Activated naive CD8-positive, alpha-beta T cell treated with anti-CD3 and anti-CD28 coated beads, Interleukin-2, amount 10 ng/mL, durations not matched to agents 7 days and 5 days (primary cell): ENCODE measurements around the gene SLC9A9. TPM values are rescaled to one million over a fixed set of nuclear protein-coding genes. Genes with fewer than 3 reads are reported as not detected.

Experiments used
- ATAC-seq: fragments of 150-1000 bp; cut with Tn5 transposase; one replicate; pipeline ENCODE4 v1.10.0; 2021; ENCODE audit warnings: low read depth, moderate library complexity
- POLR2A ChIA-PET: fragments of 350-600 bp; sonication (Branson Sonifier 250); formaldehyde crosslinking; loops from one replicate; lab custom pipeline; 2021; ENCODE audit warnings: antibody characterized with exemption; lab: Charles Lee
- DNase-seq: peaks from one replicate; pipeline ENCODE4 v3.0.0; 2021
- H3K27ac Mint-ChIP-seq: one replicate; pipeline ENCODE4 v1.8.0; 2022; ENCODE audit warnings: mild to moderate bottlenecking, mixed read lengths
- H3K27me3 Mint-ChIP-seq: one replicate; pipeline ENCODE4 v1.8.0; 2022; ENCODE audit warnings: mild to moderate bottlenecking, moderate library complexity, mixed read lengths
- H3K36me3 Mint-ChIP-seq: one replicate; pipeline ENCODE4 v1.8.0; 2021; ENCODE audit warnings: mild to moderate bottlenecking, mixed read lengths
- H3K4me1 Mint-ChIP-seq: one replicate; pipeline ENCODE4 v1.8.0; 2021; ENCODE audit warnings: mixed read lengths
- H3K4me3 Mint-ChIP-seq: one replicate; pipeline ENCODE4 v1.8.0; 2022; ENCODE audit warnings: mild to moderate bottlenecking, moderate library complexity, mixed read lengths
- H3K9me3 Mint-ChIP-seq: one replicate; pipeline ENCODE4 v1.8.0; 2021; ENCODE audit warnings: mixed read lengths
- total RNA-seq, 2 experiments: library from RNA; stranded (reverse); gene quantifications; one replicate each; pipeline ENCODE4 v1.2.3, GENCODE V29; 2021

Gene SLC9A9
- total RNA-seq, 2 experiments from 2014 or later = 9.9 to 13.2 TPM

- POLR2A ChIA-PET = no interaction called here
- Mint-ChIP-seq H3K4me3 (no peak overlapping the region), H3K27ac (no peak overlapping the region), H3K36me3 (no peaks in the 10 kb centered on the region), H3K9me3 (no peaks in the 10 kb centered on the region), H3K4me1 (no peaks in the 10 kb centered on the region), H3K27me3 (no peaks in the 10 kb centered on the region)
- ATAC-seq (no peak), DNase-seq (no peak)
Observed at GRCh38 chr3:143506190-143506589, 342.1 kb downstream of the SLC9A9 start.

DNA sequence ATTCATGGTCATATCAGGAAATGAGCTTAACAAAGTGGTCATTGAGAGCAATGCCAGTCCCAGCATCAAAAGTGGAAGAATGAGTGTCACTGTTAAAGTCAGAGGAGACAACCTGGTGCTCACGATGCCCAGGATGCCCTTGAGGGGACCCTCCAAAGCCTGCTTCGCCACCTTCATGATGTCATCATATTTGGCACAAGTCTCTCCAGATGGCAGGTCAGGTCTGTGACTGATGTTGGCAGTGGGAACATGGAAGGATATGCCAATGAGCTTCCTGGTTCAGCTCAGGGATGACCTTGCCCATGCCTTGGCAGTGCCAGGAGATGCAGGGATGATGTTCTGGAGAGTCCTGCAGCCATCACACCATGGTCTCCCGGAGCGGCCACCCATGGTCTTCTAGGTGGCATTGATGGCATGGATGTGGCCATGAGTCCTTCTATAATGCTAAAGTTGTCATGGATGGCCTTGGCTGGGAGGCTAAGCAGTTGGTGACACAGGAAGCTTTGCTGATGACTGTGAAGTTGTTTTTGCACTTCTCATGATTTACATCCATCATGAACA is 344.9 kb downstream of the SLC9A9 start:
- H3K4me3 Mint-ChIP-seq = no peak overlapping the region
- no peaks in the 10 kb centered on the region for H3K9me3 Mint-ChIP-seq
- H3K36me3 Mint-ChIP-seq = no peaks in the 10 kb centered on the region
- POLR2A ChIA-PET = no interaction called here
- H3K27ac Mint-ChIP-seq = no peak overlapping the region
- DNase-seq = no peak
- H3K27me3 Mint-ChIP-seq = no peaks in the 10 kb centered on the region
- ATAC-seq = no peak
- H3K4me1 Mint-ChIP-seq = no peaks in the 10 kb centered on the region

- Mint-ChIP-seq H3K4me1 (no peaks in the 10 kb centered on the region), H3K27me3 (no peaks in the 10 kb centered on the region), H3K4me3 (no peak overlapping the region), H3K27ac (no peak overlapping the region), H3K36me3 (peaks cover under 1% of the 10 kb centered on the region), H3K9me3 (no peaks in the 10 kb centered on the region)
- POLR2A ChIA-PET = no interaction called here
- DNase-seq (no peak), ATAC-seq (no peak)
Observed at GRCh38 chr3:143502081-143502480, 346.2 kb downstream of the SLC9A9 start.

- peaks cover 2% of the 10 kb centered on the region for H3K36me3 Mint-ChIP-seq
- H3K4me1 Mint-ChIP-seq = no peaks in the 10 kb centered on the region
- POLR2A ChIA-PET = no interaction called here
- H3K9me3 Mint-ChIP-seq = peaks cover 2% of the 10 kb centered on the region
- no peak for DNase-seq
- no peak for ATAC-seq
- no peaks in the 10 kb centered on the region for H3K27me3 Mint-ChIP-seq
- H3K27ac Mint-ChIP-seq = no peak overlapping the region
- no peak overlapping the region for H3K4me3 Mint-ChIP-seq
Observed at GRCh38 chr3:143497382-143497781, 350.9 kb downstream of the SLC9A9 start.

DNA sequence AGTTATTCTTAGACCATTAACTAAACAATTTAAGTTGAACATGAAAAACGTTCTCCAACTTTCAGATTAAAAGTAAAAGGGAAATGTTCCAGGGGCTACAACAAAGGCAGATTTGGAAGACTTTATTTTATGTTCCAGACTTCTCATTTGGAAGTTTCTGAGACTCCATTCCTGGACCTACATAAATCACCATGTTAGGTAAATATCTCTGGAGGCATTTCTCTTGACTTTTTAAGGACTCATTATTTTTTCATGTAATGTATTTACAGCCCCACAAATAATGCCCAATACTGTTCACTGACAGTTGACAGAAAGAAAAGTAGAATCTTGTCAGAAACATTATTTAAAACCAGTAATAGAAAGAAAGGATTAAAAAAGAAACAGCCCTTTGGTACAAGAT is 352.1 kb downstream of the SLC9A9 start:
- H3K36me3 Mint-ChIP-seq = peaks cover 3% of the 10 kb centered on the region
- no peaks in the 10 kb centered on the region for H3K4me1 Mint-ChIP-seq
- H3K9me3 Mint-ChIP-seq = peaks cover 3% of the 10 kb centered on the region
- DNase-seq (no peak), ATAC-seq (no peak)
- no peak overlapping the region for H3K27ac Mint-ChIP-seq
- POLR2A ChIA-PET = no interaction called here
- no peaks in the 10 kb centered on the region for H3K27me3 Mint-ChIP-seq
- no peak overlapping the region for H3K4me3 Mint-ChIP-seq

- Mint-ChIP-seq H3K9me3 (peaks cover 3% of the 10 kb centered on the region), H3K4me3 (no peak overlapping the region), H3K27ac (no peak overlapping the region), H3K27me3 (no peaks in the 10 kb centered on the region), H3K4me1 (no peaks in the 10 kb centered on the region), H3K36me3 (peaks cover 3% of the 10 kb centered on the region)
- DNase-seq (no peak), ATAC-seq (no peak)
- POLR2A ChIA-PET = no interaction called here
Observed at GRCh38 chr3:143495527-143495926, 352.7 kb downstream of the SLC9A9 start.

DNA sequence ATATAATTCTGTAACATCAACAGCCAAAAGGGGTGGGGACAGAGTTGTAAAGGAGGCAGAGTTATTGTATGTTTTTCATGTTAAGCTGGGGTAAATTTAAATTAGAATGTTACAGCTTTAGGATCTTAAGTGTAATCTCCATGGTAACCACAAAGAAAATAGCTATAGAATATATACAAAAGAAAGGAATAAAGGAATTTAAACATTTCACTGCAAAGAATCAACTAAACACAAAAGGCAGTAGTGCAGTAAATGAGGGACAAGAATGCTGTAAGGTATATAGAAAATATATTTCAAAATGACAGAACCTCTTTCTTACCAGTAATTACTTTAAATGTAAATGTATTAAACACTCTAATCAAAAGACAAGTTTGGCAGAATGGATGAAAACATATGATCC is 361.7 kb downstream of the SLC9A9 start:
- H3K4me3 Mint-ChIP-seq = no peak overlapping the region
- no peaks in the 10 kb centered on the region for H3K27me3 Mint-ChIP-seq
- H3K9me3 Mint-ChIP-seq = no peaks in the 10 kb centered on the region
- POLR2A ChIA-PET = no interaction called here
- H3K36me3 Mint-ChIP-seq = no peaks in the 10 kb centered on the region
- DNase-seq (no peak), ATAC-seq (no peak)
- no peak overlapping the region for H3K27ac Mint-ChIP-seq
- no peaks in the 10 kb centered on the region for H3K4me1 Mint-ChIP-seq

- H3K9me3 Mint-ChIP-seq = no peaks in the 10 kb centered on the region
- H3K27ac Mint-ChIP-seq = no peak overlapping the region
- POLR2A ChIA-PET = no interaction called here
- no peak for ATAC-seq
- no peaks in the 10 kb centered on the region for H3K4me1 Mint-ChIP-seq
- H3K4me3 Mint-ChIP-seq = no peak overlapping the region
- no peaks in the 10 kb centered on the region for H3K27me3 Mint-ChIP-seq
- no peaks in the 10 kb centered on the region for H3K36me3 Mint-ChIP-seq
- DNase-seq = no peak
Observed at GRCh38 chr3:143484846-143485512, 363.3 kb downstream of the SLC9A9 start.

DNA sequence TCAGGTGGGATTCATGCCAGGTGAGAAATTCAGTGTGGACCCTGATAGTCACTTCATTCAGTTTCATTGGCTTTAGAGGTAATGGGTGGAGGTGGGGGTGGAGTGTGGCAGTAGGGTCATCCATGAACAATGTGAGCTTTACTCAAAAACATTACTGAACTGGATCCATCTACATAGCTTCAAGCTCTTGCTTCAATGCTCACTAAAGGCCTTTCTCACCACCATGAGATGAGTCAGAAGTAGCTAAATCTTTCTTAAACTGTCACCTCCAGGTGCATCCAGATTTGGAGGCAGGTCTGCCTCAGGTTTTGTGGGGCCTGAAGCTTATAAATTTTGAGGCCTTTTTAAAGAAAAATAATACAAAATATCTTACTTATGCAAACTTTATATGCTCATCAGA is 365.1 kb downstream of the SLC9A9 start:
- Mint-ChIP-seq H3K4me1 (no peaks in the 10 kb centered on the region), H3K27ac (no peak overlapping the region), H3K36me3 (no peaks in the 10 kb centered on the region), H3K4me3 (no peak overlapping the region), H3K27me3 (no peaks in the 10 kb centered on the region), H3K9me3 (no peaks in the 10 kb centered on the region)
- POLR2A ChIA-PET = no interaction called here
- ATAC-seq = no peak
- no peak for DNase-seq

GRCh38 chr3:143482106-143483088 is 365.9 kb downstream of the SLC9A9 start:
- Mint-ChIP-seq H3K27me3 (no peaks in the 10 kb centered on the region), H3K36me3 (no peaks in the 10 kb centered on the region), H3K4me1 (no peaks in the 10 kb centered on the region), H3K27ac (no peak overlapping the region), H3K9me3 (no peaks in the 10 kb centered on the region), H3K4me3 (no peak overlapping the region)
- POLR2A ChIA-PET = no interaction called here
- DNase-seq (no peak), ATAC-seq (no peak)

DNA sequence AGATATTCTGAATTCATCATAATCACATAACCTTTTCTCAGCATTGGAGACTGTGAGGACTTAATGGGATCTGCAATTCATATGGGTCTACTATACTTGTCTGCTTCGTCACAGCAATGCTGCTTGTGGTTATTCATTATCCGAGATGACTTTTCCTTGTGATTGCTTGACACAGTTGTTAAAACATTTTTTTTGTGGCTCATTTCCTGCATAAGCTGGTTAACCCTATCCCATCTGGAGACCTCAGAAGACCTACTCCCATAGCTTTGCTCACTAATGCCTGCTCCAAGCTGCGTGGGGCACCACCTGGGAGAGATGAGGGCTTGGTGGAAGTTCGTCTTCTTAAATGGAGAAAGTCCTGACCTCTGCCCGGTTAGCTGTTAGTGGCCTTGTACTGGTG is 367.9 kb downstream of the SLC9A9 start:
- H3K27ac Mint-ChIP-seq = no peak overlapping the region
- H3K27me3 Mint-ChIP-seq = no peaks in the 10 kb centered on the region
- POLR2A ChIA-PET = no interaction called here

GRCh38 chr3:143479727-143480126 is 368.5 kb downstream of the SLC9A9 start:
- POLR2A ChIA-PET = no interaction called here
- Mint-ChIP-seq H3K27me3 (no peaks in the 10 kb centered on the region), H3K4me1 (no peaks in the 10 kb centered on the region), H3K4me3 (no peak overlapping the region), H3K27ac (no peak overlapping the region), H3K36me3 (no peaks in the 10 kb centered on the region), H3K9me3 (no peaks in the 10 kb centered on the region)
- ATAC-seq (no peak), DNase-seq (no peak)

More for the DNA sequence above, 367.9 kb downstream of the SLC9A9 start:
- H3K4me3 Mint-ChIP-seq = no peak overlapping the region
- no peaks in the 10 kb centered on the region for H3K4me1 Mint-ChIP-seq
- no peaks in the 10 kb centered on the region for H3K36me3 Mint-ChIP-seq
- no peak for ATAC-seq
- DNase-seq = no peak
- H3K9me3 Mint-ChIP-seq = no peaks in the 10 kb centered on the region

- Mint-ChIP-seq H3K9me3 (no peaks in the 10 kb centered on the region), H3K4me3 (no peak overlapping the region), H3K36me3 (no peaks in the 10 kb centered on the region), H3K27ac (no peak overlapping the region), H3K27me3 (no peaks in the 10 kb centered on the region), H3K4me1 (no peaks in the 10 kb centered on the region)
- POLR2A ChIA-PET = no interaction called here
- DNase-seq = no peak
- no peak for ATAC-seq
Observed at GRCh38 chr3:143478115-143478693, 370.1 kb downstream of the SLC9A9 start.
